SK-N-SH (cell line): ENCODE measurements around the gene RPS10. TPM values are rescaled to one million over a fixed set of nuclear protein-coding genes. Genes with fewer than 3 reads are reported as not detected.

Experiments used
- CTCF ChIA-PET: fragments of 300-600, 350-600 bp; formaldehyde crosslinking; extraction: SDS; loops from one replicate; lab custom pipeline; 2021; lab: Yijun Ruan, JAX
- POLR2A ChIA-PET: fragments of 350-600 bp; sonication (Branson Sonifier 250); formaldehyde crosslinking; extraction: SDS; loops from one replicate; lab custom pipeline; 2020; ENCODE audit warnings: antibody characterized with exemption, inconsistent platforms; lab: Yijun Ruan, JAX
- DNase-seq: peaks from one replicate; pipeline ENCODE4 v3.0.0; 2012
- H2AFZ ChIP-seq: fragments of 200-600 bp; sonication (generic); 2 replicates; pipeline ENCODE4 v1.8.1; 2016; ENCODE audit warnings: antibody characterized with exemption, mild to moderate bottlenecking, low read depth
- H3F3A ChIP-seq: fragments of 200-600 bp; sonication (generic); replicated peaks from 2 replicates; pipeline ENCODE3; 2016; ENCODE audit warnings: antibody characterized with exemption, mild to moderate bottlenecking; ENCODE audit not compliant: insufficient read depth
- H3K27ac ChIP-seq, 2 experiments: fragments of 200-500 bp in 1 of 2; fragments of 200-600 bp in 1 of 2; sonication (Bioruptor generic) in 1 of 2; sonication (generic), shearing (Covaris generic) in 1 of 2; 2 replicates each; pipeline versions ENCODE4 v1.5.1 to v1.6.1; 2014 to 2016; ENCODE audit warnings: low read depth in 2 of 2, inconsistent platforms in 1 of 2, low read length in 1 of 2, mild to moderate bottlenecking in 1 of 2, mixed read lengths in 1 of 2
- H3K27me3 ChIP-seq: fragments of 200-600 bp; sonication (generic), shearing (Covaris generic); 2 replicates; pipeline ENCODE4 v1.6.1; 2016; ENCODE audit warnings: mixed run types; ENCODE audit not compliant: insufficient read depth
- H3K36me3 ChIP-seq, 2 experiments: fragments of 200-500 bp in 1 of 2; fragments of 200-600 bp in 1 of 2; sonication (Bioruptor generic) in 1 of 2; sonication (generic) in 1 of 2; replicated peaks in 1 of 2; 2 replicates each; pipeline versions ENCODE3 to v1.5.1; 2014 to 2016; ENCODE audit warnings: low read length in 1 of 2, mild to moderate bottlenecking in 1 of 2; ENCODE audit not compliant: insufficient read depth in 2 of 2, control insufficient read depth in 1 of 2
- H3K4me1 ChIP-seq, 2 experiments: fragments of 200-500 bp in 1 of 2; fragments of 200-600 bp in 1 of 2; sonication (Bioruptor generic) in 1 of 2; sonication (generic), shearing (Covaris generic) in 1 of 2; 2 replicates each; pipeline versions ENCODE4 v1.5.1 to v1.6.1; 2014 to 2016; ENCODE audit warnings: low read depth in 1 of 2, low read length in 1 of 2, mixed run types in 1 of 2; ENCODE audit not compliant: insufficient read depth in 2 of 2, control insufficient read depth in 1 of 2
- H3K4me2 ChIP-seq: fragments of 200-600 bp; sonication (generic), shearing (Covaris generic); 2 replicates; pipeline ENCODE4 v1.6.1; 2017; ENCODE audit warnings: mixed run types
- H3K4me3 ChIP-seq, 2 experiments: fragments of 200-500 bp in 1 of 2; fragments of 200-600 bp in 1 of 2; sonication (Bioruptor generic) in 1 of 2; sonication (generic), shearing (Covaris generic) in 1 of 2; 2 replicates each; pipeline versions ENCODE4 v1.5.1 to v1.8.1; 2014 to 2016; ENCODE audit warnings: low read depth in 2 of 2, inconsistent platforms in 1 of 2, low read length in 1 of 2, mild to moderate bottlenecking in 1 of 2, mixed read lengths in 1 of 2, moderate library complexity in 1 of 2
- H3K79me2 ChIP-seq: fragments of 200-600 bp; sonication (generic); 2 replicates; pipeline ENCODE4 v1.8.1; 2017; ENCODE audit warnings: mild to moderate bottlenecking; ENCODE audit not compliant: insufficient read depth
- H3K9ac ChIP-seq: fragments of 200-600 bp; sonication (generic); 2 replicates; pipeline ENCODE4 v1.6.1; 2017; ENCODE audit warnings: mixed run types
- H3K9me2 ChIP-seq: fragments of 200-600 bp; sonication (generic); 2 replicates; pipeline ENCODE4 v1.6.1; 2017; ENCODE audit warnings: mixed run types
- H3K9me3 ChIP-seq: fragments of 200-600 bp; sonication (generic); 2 replicates; pipeline ENCODE4 v1.6.1; 2017; ENCODE audit warnings: mixed run types, mild to moderate bottlenecking, moderate library complexity
- H4K20me1 ChIP-seq: fragments of 200-600 bp; sonication (generic); 2 replicates; pipeline ENCODE4 v1.6.1; 2017; ENCODE audit warnings: mild to moderate bottlenecking, mixed run types; ENCODE audit not compliant: insufficient read depth
- FOXM1 ChIP-seq: IDR thresholded peaks from 2 replicates; pipeline ENCODE4 v1.4.0; 2012; ENCODE audit warnings: low read depth, mild to moderate bottlenecking
- GABPA ChIP-seq: IDR thresholded peaks from 2 replicates; pipeline ENCODE4 v1.4.0; 2012; ENCODE audit warnings: low read depth, mild to moderate bottlenecking
- GATA2 ChIP-seq: sonication (generic); formaldehyde crosslinking; IDR thresholded peaks from 2 replicates; pipeline ENCODE4 v1.5.0; 2020; ENCODE audit warnings: mild to moderate bottlenecking, missing genetic modification reagents
- MXI1 ChIP-seq: IDR thresholded peaks from 2 replicates; pipeline ENCODE4 v1.6.1; 2012; ENCODE audit warnings: mild to moderate bottlenecking, low read depth, low read length, improper control_type of control experiment
- POLR2AphosphoS5 ChIP-seq: IDR thresholded peaks from 2 replicates; pipeline ENCODE4 v1.6.1; 2012; ENCODE audit warnings: low read depth, low read length
- RAD21 ChIP-seq: IDR thresholded peaks from 2 replicates; pipeline ENCODE4 v1.6.1; 2012; ENCODE audit warnings: mild to moderate bottlenecking, low read length
- RCOR1 ChIP-seq: fragments of 150-350 bp; IDR thresholded peaks from 2 replicates; pipeline ENCODE4 v1.6.1; 2017; ENCODE audit warnings: antibody characterized with exemption, low read length
- REST ChIP-seq: IDR thresholded peaks from 2 replicates; pipeline ENCODE4 v1.6.1; 2012; ENCODE audit warnings: mild to moderate bottlenecking, low read depth, low read length, moderate library complexity
- SIN3A ChIP-seq: IDR thresholded peaks from 2 replicates; pipeline ENCODE4 v1.6.1; 2012; ENCODE audit warnings: low read depth, mild to moderate bottlenecking, low read length, moderate library complexity, borderline replicate concordance
- TAF1 ChIP-seq: IDR thresholded peaks from 2 replicates; pipeline ENCODE4 v1.6.1; 2012; ENCODE audit warnings: low read depth, mild to moderate bottlenecking, low read length, moderate library complexity, borderline replicate concordance
- TCF12 ChIP-seq: IDR thresholded peaks from 2 replicates; pipeline ENCODE4 v1.4.0; 2012
- TEAD4 ChIP-seq: IDR thresholded peaks from 2 replicates; pipeline ENCODE4 v1.4.0; 2012; ENCODE audit warnings: mild to moderate bottlenecking, borderline replicate concordance; ENCODE audit not compliant: insufficient read depth
- YY1 ChIP-seq: IDR thresholded peaks from 2 replicates; pipeline ENCODE4 v1.4.0; 2012; ENCODE audit warnings: low read depth, mild to moderate bottlenecking
- ZBTB33 ChIP-seq: IDR thresholded peaks from 2 replicates; pipeline ENCODE4 v1.4.0; 2012; ENCODE audit warnings: low read depth, borderline replicate concordance
- WGBS: methylation state at CpG from one replicate; pipeline ENCODE4 v1.1.6; 2017; ENCODE audit warnings: low lambda C conversion rate; 5-methylcytosine and 5-hydroxymethylcytosine counted together
- polyA plus RNA-seq, 3 experiments: library from polyadenylated mRNA; depleted of rRNA; stranded (reverse); fragments of >200 nt; gene quantifications; 2 replicates each; pipeline ENCODE4 v1.2.3, GENCODE V29; 2012
- TF ChIP-seq, protein P1 (sequence below): fragments of 150-350 bp; IDR thresholded peaks from 2 replicates; pipeline ENCODE4 v1.6.1; 2016; ENCODE audit warnings: mild to moderate bottlenecking, low read depth, low read length

The RPS10 gene
- polyA plus RNA-seq, 1 of the 3 experiments (the other 2 are of a cell fraction) = 4,475 TPM

DNA sequence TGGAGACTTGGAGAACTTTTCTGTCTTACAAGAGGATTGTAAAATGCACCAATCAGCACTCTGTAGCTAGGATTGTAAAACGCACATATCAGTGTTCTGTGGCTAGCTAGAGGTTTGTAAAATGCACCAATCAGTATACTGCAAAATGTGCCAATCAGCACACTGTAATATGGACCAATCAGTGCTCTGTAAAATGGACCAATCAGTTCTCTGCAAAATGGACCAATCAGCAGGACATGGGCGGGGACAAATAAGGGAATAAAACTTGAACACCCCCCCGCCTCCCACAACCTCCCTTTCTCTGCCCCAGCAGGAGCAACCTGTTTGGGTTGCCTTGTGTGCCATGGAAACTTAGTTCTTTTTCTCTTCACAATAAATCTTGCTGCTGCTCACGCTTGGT is 12.8 kb upstream of the RPS10 start:
- Histone ChIP-seq H3K79me2 (no peaks in the 10 kb centered on the region), H3K9ac (no peak overlapping the region), H3K9me2 (no peaks in the 10 kb centered on the region), H3K27me3 (no peaks in the 10 kb centered on the region)
- no peak for DNase-seq
- POLR2A ChIA-PET = no interaction called here
- CTCF ChIA-PET = interaction anchor here (0.6 to 1.2 kb wide), 3 partner anchors 9 to 144 kb away, joined by 3 read pairs; no protein-coding TSS in a partner anchor
- TF ChIP-seq FOXM1 (no peak), TAF1 (no peak), RCOR1 (no peak), YY1 (no peak), REST (no peak), SIN3A (no peak), MXI1 (no peak), TEAD4 (no peak), POLR2AphosphoS5 (no peak), GABPA (no peak), TCF12 (no peak), GATA2 (CRISPR knock-in tag) (no peak), RAD21 (no peak), ZBTB33 (no peak)
- TF ChIP-seq, protein P1, sequence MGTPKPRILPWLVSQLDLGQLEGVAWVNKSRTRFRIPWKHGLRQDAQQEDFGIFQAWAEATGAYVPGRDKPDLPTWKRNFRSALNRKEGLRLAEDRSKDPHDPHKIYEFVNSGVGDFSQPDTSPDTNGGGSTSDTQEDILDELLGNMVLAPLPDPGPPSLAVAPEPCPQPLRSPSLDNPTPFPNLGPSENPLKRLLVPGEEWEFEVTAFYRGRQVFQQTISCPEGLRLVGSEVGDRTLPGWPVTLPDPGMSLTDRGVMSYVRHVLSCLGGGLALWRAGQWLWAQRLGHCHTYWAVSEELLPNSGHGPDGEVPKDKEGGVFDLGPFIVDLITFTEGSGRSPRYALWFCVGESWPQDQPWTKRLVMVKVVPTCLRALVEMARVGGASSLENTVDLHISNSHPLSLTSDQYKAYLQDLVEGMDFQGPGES = no peak
- TF ChIP-seq, all 33 proteins: peak for 0
- Histone ChIP-seq H2AFZ (no peak overlapping the region), H4K20me1 (no peaks in the 10 kb centered on the region), H3F3A (no peaks in the 10 kb centered on the region), H3K4me3 (no peak overlapping the region), H3K4me2 (no peak overlapping the region), H3K36me3 (no peaks in the 10 kb centered on the region), H3K9me3 (no peaks in the 10 kb centered on the region), H3K27ac (no peak overlapping the region), H3K4me1 (no peaks in the 10 kb centered on the region)
- 84% methylated on average over 2 of the region's 4 CpGs for WGBS
